Heart left ventricle (tissue), 13 donors: ENCODE data around the gene ASZ1.

ENCODE experiments used
- POLR2A ChIP-seq, 2 donors: fragments of 450-650 bp; IDR thresholded peaks; one replicate each; pipeline ENCODE4 v1.6.1; 2017; ENCODE audit warnings: antibody characterized with exemption in 2 of 2, mild to moderate bottlenecking in 2 of 2, moderate library complexity in 2 of 2
- TF ChIP-seq, protein P1 (sequence below), 12 donors: fragments of 200-600 bp; sonication (generic) in 4 of 12; IDR thresholded peaks; one replicate each; pipeline versions ENCODE4 v1.5.0 to v1.8.0; 2018 to 2022; ENCODE audit warnings: antibody characterized with exemption in 12 of 12, mild to moderate bottlenecking in 5 of 12
- donor health status: ischemic (EF 13 %, LVEDD 7.1; RV severe dilation, severe dysfunction).
- donor health status: DM: no; HTN: yes; CAD: no.
- donor health status: DM: no; HTN: no; CAD: no.
- donor health status: ischemic (EF 25% LVEDD 6.9; RV normal size, moderate dysfunction).
- donor health status: ischemic (EF 25% LVEDD 5.7; RV mildly dilated, moderate dysfunction).
- donor health status: ischemic (EF 35%, LVEDD 5.7; RV mildly dilated, moderate dysfunction).
- donor health status: nonischemic (EF 11% LVEDD 7.7; RV severe dilation, severe dysfunction).
- donor health status: DM: yes; HTN: yes; CAD: no.
- donor health status: PGD.
- donor health status: ischemic (EF 29% LVEDD 5.4; RV normal size, mild dysfunction).
- donor health status: nonischemic (EF 23%, LVEDD 6.1; RV moderate dilation, normal function).

DNA sequence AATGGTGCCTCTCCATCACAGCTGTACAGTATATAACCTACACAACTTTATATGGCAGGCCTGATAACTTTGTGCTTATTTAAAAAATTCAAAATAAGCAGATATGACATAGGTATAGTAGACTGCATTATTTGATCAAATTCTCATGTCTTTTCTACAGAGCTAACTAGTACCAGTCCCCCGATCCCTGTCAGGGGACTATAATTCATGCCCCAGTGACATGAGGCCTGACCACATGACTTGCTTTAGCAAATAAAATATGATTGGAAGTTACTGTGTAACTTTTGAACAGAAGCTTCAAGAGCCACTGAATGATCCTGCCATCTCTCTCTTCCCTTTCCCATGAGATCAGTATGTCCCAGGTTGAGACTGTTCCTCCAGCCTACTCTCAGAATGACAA, 55.2 kb downstream of the ASZ1 start:
- TF ChIP-seq, protein P1, sequence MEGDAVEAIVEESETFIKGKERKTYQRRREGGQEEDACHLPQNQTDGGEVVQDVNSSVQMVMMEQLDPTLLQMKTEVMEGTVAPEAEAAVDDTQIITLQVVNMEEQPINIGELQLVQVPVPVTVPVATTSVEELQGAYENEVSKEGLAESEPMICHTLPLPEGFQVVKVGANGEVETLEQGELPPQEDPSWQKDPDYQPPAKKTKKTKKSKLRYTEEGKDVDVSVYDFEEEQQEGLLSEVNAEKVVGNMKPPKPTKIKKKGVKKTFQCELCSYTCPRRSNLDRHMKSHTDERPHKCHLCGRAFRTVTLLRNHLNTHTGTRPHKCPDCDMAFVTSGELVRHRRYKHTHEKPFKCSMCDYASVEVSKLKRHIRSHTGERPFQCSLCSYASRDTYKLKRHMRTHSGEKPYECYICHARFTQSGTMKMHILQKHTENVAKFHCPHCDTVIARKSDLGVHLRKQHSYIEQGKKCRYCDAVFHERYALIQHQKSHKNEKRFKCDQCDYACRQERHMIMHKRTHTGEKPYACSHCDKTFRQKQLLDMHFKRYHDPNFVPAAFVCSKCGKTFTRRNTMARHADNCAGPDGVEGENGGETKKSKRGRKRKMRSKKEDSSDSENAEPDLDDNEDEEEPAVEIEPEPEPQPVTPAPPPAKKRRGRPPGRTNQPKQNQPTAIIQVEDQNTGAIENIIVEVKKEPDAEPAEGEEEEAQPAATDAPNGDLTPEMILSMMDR (IDR thresholded peaks at IDR 0.05), result no peak
- no peak for TF ChIP-seq POLR2A (IDR thresholded peaks at IDR 0.05)
